ENCODE results near the gene MAD1L1. TPM values are rescaled to one million over a fixed set of nuclear protein-coding genes. Genes with fewer than 3 reads are reported as not detected.

The MAD1L1 gene
- total and polyA plus RNA-seq, 2 donors (not counting 3 experiments of a cell fraction or from before 2014, with no cell fraction given), result 34.1 to 42.3 TPM

GRCh38 chr7:2166625-2167280 lies 66.0 kb downstream of the MAD1L1 start:
- H3K4me1 ChIP-seq (ENCODE audit: control insufficient read depth, extremely low read depth, insufficient read depth, low read length), result no peaks in the 10 kb centered on the region
- H3K9me3 ChIP-seq (replicated peaks; ENCODE audit: control insufficient read depth, insufficient read depth, low read length), result no peaks in the 10 kb centered on the region
- dilution Hi-C loops (cut with MboI; ENCODE audit: extremely low pct_ligation_motif_present, low sequenced_read_pairs) (no loop called here), intact Hi-C loops (cut with micrococcal nuclease) (no loop called here)
- no peak overlapping the region for H3K9ac ChIP-seq (replicated peaks; ENCODE audit: extremely low read depth, insufficient read depth, low read length)
- H3K79me2 ChIP-seq (ENCODE audit: control insufficient read depth, insufficient read depth, low read length), result no peaks in the 10 kb centered on the region
- H3K4me3 ChIP-seq (replicated peaks in 1 of 3; ENCODE audit: insufficient read depth in 1 of 3, low read depth in 1 of 3, low read length in 3 of 3), result no peak overlapping the region
- FAIRE-seq (no peak), DNase-seq (ENCODE audit: low read depth, low spot score) (no peak)
- CTCF ChIA-PET, result interaction anchor here (0.9 to 1.8 kb wide), 3 partner anchors 9 to 44 kb away, joined by 3 to 5 read pairs (median 4); no protein-coding TSS in a partner anchor
- H2AFZ ChIP-seq (ENCODE audit: low read depth, low read length), result no peak overlapping the region
- H3K4me2 ChIP-seq (ENCODE audit: insufficient read depth, low read length), result no peak overlapping the region
- H4K20me1 ChIP-seq (replicated peaks; ENCODE audit: control insufficient read depth, extremely low read depth, insufficient read depth, low read length), result no peaks in the 10 kb centered on the region
- no TSS peak for BruUV-seq (replicated peaks)
- TF ChIP-seq FOS (IDR thresholded peaks at IDR 0.05; ENCODE audit: borderline replicate concordance, insufficient read depth, low read length) (no peak), EZH2 (IDR thresholded peaks at IDR 0.05; ENCODE audit: borderline replicate concordance, low read depth, low read length, severe bottlenecking) (no peak), GATA2 (IDR thresholded peaks at IDR 0.05; ENCODE audit: insufficient read depth, insufficient read length, low read depth, low read length) (no peak), POLR2AphosphoS5 (IDR thresholded peaks at IDR 0.05; ENCODE audit: insufficient read depth, low read depth, low read length) (no peak), CTCF (IDR thresholded peaks at IDR 0.05; ENCODE audit: extremely low read depth in 1 of 2, insufficient read depth in 1 of 2, low read depth in 1 of 2, low read length in 2 of 2) (no peak), JUN (IDR thresholded peaks at IDR 0.05; ENCODE audit: borderline replicate concordance, insufficient read depth, insufficient read length, low read depth) (no peak), MAX (IDR thresholded peaks at IDR 0.05; ENCODE audit: insufficient read depth, insufficient read length) (no peak), POLR2A (IDR thresholded peaks at IDR 0.05; ENCODE audit: low read depth, low read length) (no peak), MYC (IDR thresholded peaks at IDR 0.05; ENCODE audit: low read depth, low read length) (no peak)
- H3K27ac ChIP-seq (ENCODE audit: insufficient read depth, low read depth, low read length), result no peak overlapping the region
- H3K9me1 ChIP-seq (replicated peaks; ENCODE audit: control insufficient read depth, extremely low read depth, insufficient read depth, low read length), result no peaks in the 10 kb centered on the region
- no peaks in the 10 kb centered on the region for H3K27me3 ChIP-seq (ENCODE audit: control insufficient read depth in 2 of 2, insufficient read depth in 2 of 2, low read length in 2 of 2)
- no peaks in the 10 kb centered on the region for H3K36me3 ChIP-seq (ENCODE audit: control insufficient read depth in 2 of 2, extremely low read depth in 1 of 2, insufficient read depth in 2 of 2, low read length in 2 of 2)
- POLR2A ChIA-PET, result no interaction called here
